WTC11 (cell line): ENCODE measurements around the gene GH2. TPM values are rescaled to one million over a fixed set of nuclear protein-coding genes. Genes with fewer than 3 reads are reported as not detected.

Experiments
- ATAC-seq: fragments of 200-7000 bp; cut with Tn5 transposase; 2 replicates; pipeline ENCODE4 v1.10.0; 2021; ENCODE audit warnings: mild to moderate bottlenecking, moderate library complexity
- CTCF ChIA-PET: fragments of 300-600 bp; sonication (Branson Sonifier 250); formaldehyde crosslinking; loops from one replicate; lab custom pipeline; 2021; ENCODE audit warnings: antibody characterized with exemption; lab: Charles Lee
- POLR2A ChIA-PET: fragments of 350-600 bp; sonication (Branson Sonifier 250); formaldehyde crosslinking; loops from one replicate; lab custom pipeline; 2021; ENCODE audit warnings: antibody characterized with exemption; lab: Charles Lee
- DNase-seq: peaks from one replicate; pipeline ENCODE4 v3.0.0; 2021; ENCODE audit warnings: low spot score
- H3K27ac Mint-ChIP-seq: 2 replicates; pipeline ENCODE4 v1.8.0; 2021; ENCODE audit warnings: mixed read lengths
- H3K27me3 Mint-ChIP-seq: 2 replicates; pipeline ENCODE4 v1.8.0; 2021; ENCODE audit warnings: low read depth, mild to moderate bottlenecking, moderate library complexity, mixed read lengths
- H3K36me3 Mint-ChIP-seq: 2 replicates; pipeline ENCODE4 v1.8.0; 2021; ENCODE audit warnings: mixed read lengths
- H3K4me1 Mint-ChIP-seq: 2 replicates; pipeline ENCODE4 v1.8.0; 2022; ENCODE audit warnings: mixed read lengths
- H3K4me3 Mint-ChIP-seq: 2 replicates; pipeline ENCODE4 v1.8.0; 2021; ENCODE audit warnings: mild to moderate bottlenecking, moderate library complexity, mixed read lengths
- H3K9me3 Mint-ChIP-seq: 2 replicates; pipeline ENCODE4 v1.8.0; 2021; ENCODE audit warnings: mixed read lengths
- EMX1 ChIP-seq: fragments of 250-450 bp; sonication (Bioruptor Pico); IDR thresholded peaks from 2 replicates; pipeline ENCODE4 v1.8.0; 2021; ENCODE audit warnings: mild to moderate bottlenecking
- ERG ChIP-seq: fragments of 250-450 bp; sonication (Bioruptor Pico); IDR thresholded peaks from 2 replicates; pipeline ENCODE4 v1.8.0; 2021; ENCODE audit warnings: mild to moderate bottlenecking
- HMGA2 ChIP-seq: fragments of 250-450 bp; sonication (Bioruptor Pico); IDR thresholded peaks from 2 replicates; pipeline ENCODE4 v1.4.0; 2021; ENCODE audit warnings: mild to moderate bottlenecking, moderate library complexity
- MXD4 ChIP-seq: fragments of 250-450 bp; sonication (Bioruptor Pico); IDR thresholded peaks from 2 replicates; pipeline ENCODE4 v1.8.0; 2021; ENCODE audit warnings: mild to moderate bottlenecking, moderate library complexity, borderline replicate concordance
- NFATC4 ChIP-seq: fragments of 250-450 bp; sonication (Bioruptor Pico); IDR thresholded peaks from 2 replicates; pipeline ENCODE4 v1.9.0; 2021; ENCODE audit warnings: mild to moderate bottlenecking
- NFYB ChIP-seq: sonication (generic); formaldehyde crosslinking; conservative IDR thresholded peaks from 2 replicates; pipeline ENCODE4 v1.8.0; 2022; ENCODE audit warnings: low read depth, missing genetic modification reagents
- NR1H2 ChIP-seq: sonication (generic); formaldehyde crosslinking; IDR thresholded peaks from 2 replicates; pipeline ENCODE4 v1.9.0; 2021; ENCODE audit warnings: mild to moderate bottlenecking, moderate library complexity, missing genetic modification reagents
- OVOL2 ChIP-seq: fragments of 250-450 bp; sonication (Bioruptor Pico); IDR thresholded peaks from 2 replicates; pipeline ENCODE4 v1.9.0; 2021; ENCODE audit warnings: mild to moderate bottlenecking, borderline replicate concordance
- PRDM15 ChIP-seq: sonication (generic); formaldehyde crosslinking; IDR thresholded peaks from 2 replicates; pipeline ENCODE4 v1.8.0; 2022; ENCODE audit warnings: missing genetic modification reagents
- SMAD4 ChIP-seq: sonication (generic); formaldehyde crosslinking; IDR thresholded peaks from 2 replicates; pipeline ENCODE4 v1.8.0; 2022; ENCODE audit warnings: mild to moderate bottlenecking, missing genetic modification reagents
- ZBTB21 ChIP-seq: sonication (generic); formaldehyde crosslinking; IDR thresholded peaks from 2 replicates; pipeline ENCODE4 v1.8.1; 2023; ENCODE audit warnings: mild to moderate bottlenecking, missing genetic modification reagents, borderline replicate concordance
- ZBTB43 ChIP-seq: sonication (generic); formaldehyde crosslinking; IDR thresholded peaks from 2 replicates; pipeline ENCODE4 v1.8.1; 2023; ENCODE audit warnings: mild to moderate bottlenecking, missing genetic modification reagents
- ZNF232 ChIP-seq: sonication (generic); formaldehyde crosslinking; IDR thresholded peaks from 2 replicates; pipeline ENCODE4 v1.8.0; 2022; ENCODE audit warnings: mild to moderate bottlenecking, missing genetic modification reagents
- ZNF416 ChIP-seq: fragments of 250-450 bp; sonication (Bioruptor Pico); IDR thresholded peaks from 2 replicates; pipeline ENCODE4 v1.9.0; 2021; ENCODE audit warnings: mild to moderate bottlenecking, inconsistent platforms
- ZNF425 ChIP-seq: fragments of 250-450 bp; sonication (Bioruptor Pico); conservative IDR thresholded peaks from 2 replicates; pipeline ENCODE4 v1.9.0; 2021; ENCODE audit warnings: mild to moderate bottlenecking
- total RNA-seq: library from RNA; stranded (reverse); gene quantifications from 3 replicates; pipeline ENCODE4 v1.2.3, GENCODE V29; 2021
- TF ChIP-seq, protein P1 (sequence below): fragments of 250-450 bp; sonication (Bioruptor Pico); IDR thresholded peaks from 2 replicates; pipeline ENCODE4 v2.1.2; 2022; ENCODE audit warnings: mild to moderate bottlenecking, moderate library complexity

GH2 gene
- total RNA-seq, 1 experiment from 2014 or later: 0.35 TPM

- Mint-ChIP-seq H3K4me3 (no peak overlapping the region), H3K4me1 (peaks cover 12% of the 10 kb centered on the region), H3K27me3 (no peaks in the 10 kb centered on the region)
- no peak for ATAC-seq
- no peak for DNase-seq
- TF ChIP-seq MXD4 (CRISPR knock-in tag) (no peak), SMAD4 (CRISPR knock-in tag) (no peak), ZNF232 (CRISPR knock-in tag) (no peak), ZNF416 (CRISPR knock-in tag) (no peak), NR1H2 (CRISPR knock-in tag) (no peak), HMGA2 (CRISPR knock-in tag) (no peak), PRDM15 (CRISPR knock-in tag) (no peak)
- TF ChIP-seq, all 79 proteins: peak for 0
- no peaks in the 10 kb centered on the region for H3K9me3 Mint-ChIP-seq
- H3K27ac Mint-ChIP-seq: no peak overlapping the region
- H3K36me3 Mint-ChIP-seq: peaks cover 67% of the 10 kb centered on the region
- ChIA-PET POLR2A (no interaction called here), CTCF (no interaction called here)
These were observed 49.7 kb downstream of the GH2 start for GRCh38 chr17:63832014-63832413.

- Mint-ChIP-seq H3K4me1 (peaks cover 12% of the 10 kb centered on the region), H3K27ac (no peak overlapping the region), H3K4me3 (no peak overlapping the region), H3K9me3 (no peaks in the 10 kb centered on the region), H3K36me3 (peaks cover 65% of the 10 kb centered on the region), H3K27me3 (no peaks in the 10 kb centered on the region)
- CTCF ChIA-PET: no interaction called here
- TF ChIP-seq HMGA2 (CRISPR knock-in tag): no peak
- TF ChIP-seq ZBTB21 (CRISPR knock-in tag): no peak
- DNase-seq (no peak), ATAC-seq (no peak)
- POLR2A ChIA-PET: no interaction called here
These were observed 50.2 kb downstream of the GH2 start for GRCh38 chr17:63831505-63831904.

DNA sequence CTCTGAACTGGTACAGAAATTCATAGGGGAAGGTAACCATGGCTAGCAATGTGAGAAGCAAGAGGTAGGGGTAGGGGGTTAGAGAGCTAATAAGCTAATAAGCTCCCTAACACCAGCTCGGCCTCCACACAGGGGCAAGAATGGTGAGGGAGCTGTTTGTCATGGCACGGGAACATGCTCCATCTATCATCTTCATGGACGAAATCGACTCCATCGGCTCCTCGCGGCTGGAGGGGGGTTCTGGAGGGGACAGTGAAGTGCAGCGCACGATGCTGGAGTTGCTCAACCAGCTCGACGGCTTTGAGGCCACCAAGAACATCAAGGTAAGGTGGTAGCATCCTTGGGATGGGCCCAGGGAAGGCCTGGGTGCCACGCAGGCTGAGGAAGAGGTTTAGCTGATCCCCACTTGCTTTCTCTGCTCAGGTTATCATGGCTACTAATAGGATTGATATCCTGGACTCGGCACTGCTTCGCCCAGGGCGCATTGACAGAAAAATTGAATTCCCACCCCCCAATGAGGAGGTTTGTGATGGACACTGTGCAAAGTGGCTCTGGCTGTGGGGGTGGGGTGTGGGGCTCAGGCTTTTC is 50.7 kb downstream of the GH2 start:
- Mint-ChIP-seq H3K27ac (no peak overlapping the region), H3K27me3 (no peaks in the 10 kb centered on the region), H3K36me3 (peaks cover 68% of the 10 kb centered on the region), H3K4me3 (no peak overlapping the region), H3K4me1 (peaks cover 17% of the 10 kb centered on the region), H3K9me3 (no peaks in the 10 kb centered on the region)
- CTCF ChIA-PET: no interaction called here
- DNase-seq (no peak), ATAC-seq (no peak)
- POLR2A ChIA-PET: no interaction called here
- TF ChIP-seq EMX1 (CRISPR knock-in tag) (no peak), OVOL2 (CRISPR knock-in tag) (no peak), ZBTB43 (CRISPR knock-in tag) (no peak), NFATC4 (CRISPR knock-in tag) (no peak), ZNF425 (CRISPR knock-in tag) (no peak), ERG (CRISPR knock-in tag) (no peak), NFYB (no peak)
- TF ChIP-seq, protein P1, sequence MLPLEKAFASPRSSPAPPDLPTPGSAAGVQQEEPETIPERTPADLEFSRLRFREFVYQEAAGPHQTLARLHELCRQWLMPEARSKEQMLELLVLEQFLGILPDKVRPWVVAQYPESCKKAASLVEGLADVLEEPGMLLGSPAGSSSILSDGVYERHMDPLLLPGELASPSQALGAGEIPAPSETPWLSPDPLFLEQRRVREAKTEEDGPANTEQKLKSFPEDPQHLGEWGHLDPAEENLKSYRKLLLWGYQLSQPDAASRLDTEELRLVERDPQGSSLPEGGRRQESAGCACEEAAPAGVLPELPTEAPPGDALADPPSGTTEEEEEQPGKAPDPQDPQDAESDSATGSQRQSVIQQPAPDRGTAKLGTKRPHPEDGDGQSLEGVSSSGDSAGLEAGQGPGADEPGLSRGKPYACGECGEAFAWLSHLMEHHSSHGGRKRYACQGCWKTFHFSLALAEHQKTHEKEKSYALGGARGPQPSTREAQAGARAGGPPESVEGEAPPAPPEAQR: no peak
